Cardiac fibroblast (primary cell): Measurements from ENCODE around the gene PDZD2.
"Not testable (repeated sequence)": the region's sequence is repeated elsewhere in the genome, so short reads cannot be mapped to it uniquely, and the experiment has no call there.

Experiments
- DNase-seq, 2 donors: peaks; one replicate each; pipeline versions ENCODE4 v3.0.0 to v3.0.0-alpha.2; 2010; ENCODE audit warnings: low read depth in 2 of 2
- H3K4me3 ChIP-seq, 2 donors: replicated peaks in 1 of 2; 1 replicate in 1 of 2; 2 replicates in 1 of 2; pipeline ENCODE4 v1.5.1; 2011; ENCODE audit warnings: low read depth in 2 of 2, low read length in 2 of 2, mild to moderate bottlenecking in 2 of 2, moderate library complexity in 1 of 2
- TF ChIP-seq, protein P1 (sequence below): IDR thresholded peaks from one replicate; pipeline ENCODE4 v1.5.1; 2011; ENCODE audit warnings: low read depth, mild to moderate bottlenecking, low read length, inconsistent platforms

Gene PDZD2

DNA sequence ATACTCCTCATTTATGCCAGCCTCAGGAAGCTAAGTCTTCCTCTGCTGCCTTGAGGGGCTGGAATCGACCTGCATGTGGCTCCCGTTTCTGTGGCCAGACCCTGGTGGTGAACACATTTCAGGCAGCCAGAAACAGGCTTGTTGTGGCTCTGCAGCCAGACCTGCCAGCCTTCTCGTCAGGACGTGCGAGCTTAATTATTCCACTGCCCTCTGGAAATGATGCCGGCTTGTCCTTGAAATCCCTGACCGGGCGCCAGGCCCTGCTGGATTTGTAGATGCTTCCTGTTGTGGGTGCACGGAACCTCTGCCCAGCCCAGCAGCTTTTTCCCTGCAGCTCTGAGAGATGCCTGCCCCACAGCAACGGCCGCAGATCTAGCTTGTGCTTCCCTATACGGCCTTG, 41.6 kb downstream of the PDZD2 start:
- DNase-seq, result no peak
- TF ChIP-seq, protein P1, sequence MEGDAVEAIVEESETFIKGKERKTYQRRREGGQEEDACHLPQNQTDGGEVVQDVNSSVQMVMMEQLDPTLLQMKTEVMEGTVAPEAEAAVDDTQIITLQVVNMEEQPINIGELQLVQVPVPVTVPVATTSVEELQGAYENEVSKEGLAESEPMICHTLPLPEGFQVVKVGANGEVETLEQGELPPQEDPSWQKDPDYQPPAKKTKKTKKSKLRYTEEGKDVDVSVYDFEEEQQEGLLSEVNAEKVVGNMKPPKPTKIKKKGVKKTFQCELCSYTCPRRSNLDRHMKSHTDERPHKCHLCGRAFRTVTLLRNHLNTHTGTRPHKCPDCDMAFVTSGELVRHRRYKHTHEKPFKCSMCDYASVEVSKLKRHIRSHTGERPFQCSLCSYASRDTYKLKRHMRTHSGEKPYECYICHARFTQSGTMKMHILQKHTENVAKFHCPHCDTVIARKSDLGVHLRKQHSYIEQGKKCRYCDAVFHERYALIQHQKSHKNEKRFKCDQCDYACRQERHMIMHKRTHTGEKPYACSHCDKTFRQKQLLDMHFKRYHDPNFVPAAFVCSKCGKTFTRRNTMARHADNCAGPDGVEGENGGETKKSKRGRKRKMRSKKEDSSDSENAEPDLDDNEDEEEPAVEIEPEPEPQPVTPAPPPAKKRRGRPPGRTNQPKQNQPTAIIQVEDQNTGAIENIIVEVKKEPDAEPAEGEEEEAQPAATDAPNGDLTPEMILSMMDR, result no peak

DNA sequence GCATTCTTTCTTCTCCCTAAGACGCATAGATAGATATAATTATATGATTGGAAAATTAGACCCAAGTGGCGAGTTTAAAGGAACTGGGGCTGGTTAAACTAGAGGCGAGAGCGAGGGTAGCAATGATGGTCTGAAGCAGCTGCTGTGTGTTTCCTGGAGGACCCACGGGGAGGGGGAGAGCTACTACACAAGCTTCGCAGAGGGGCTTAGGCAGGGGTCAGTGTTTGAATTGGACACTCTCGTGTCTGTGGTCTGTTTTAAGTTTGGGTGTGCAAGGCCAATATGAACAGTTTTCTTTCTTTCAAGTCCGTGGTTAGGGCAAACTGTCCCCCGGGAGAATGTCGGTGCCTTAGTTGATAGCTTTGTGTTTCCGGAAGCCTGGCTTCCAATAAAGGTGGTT, 43.1 kb downstream of the PDZD2 start:
- DNase-seq, result no peak
- TF ChIP-seq, protein P1, result no peak
- H3K4me3 ChIP-seq, result no peak overlapping the region

More for the DNA sequence above, 41.6 kb downstream of the PDZD2 start:
- H3K4me3 ChIP-seq, result no peak overlapping the region

DNA sequence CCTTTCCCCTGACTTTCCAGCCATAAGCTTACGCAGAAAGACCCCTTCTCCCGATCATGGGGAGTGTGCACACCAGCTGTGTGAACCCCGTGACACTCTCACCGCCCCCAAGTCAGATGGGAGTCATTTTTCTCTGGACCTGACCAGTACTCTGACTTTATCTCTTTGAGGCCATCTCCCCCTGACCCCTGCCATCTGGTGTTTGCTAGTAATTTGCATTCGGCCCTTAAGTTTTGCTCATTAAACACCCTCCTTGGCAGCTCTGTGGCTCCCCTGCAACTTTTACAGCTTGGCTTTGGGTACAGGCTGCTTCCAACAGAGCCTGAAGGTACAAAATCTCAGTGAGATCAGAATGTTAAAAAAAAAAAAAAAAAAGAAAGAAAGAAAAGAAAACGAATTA, 43.9 kb downstream of the PDZD2 start:
- TF ChIP-seq, protein P1, result no peak
- no peak overlapping the region for H3K4me3 ChIP-seq
- no peak for DNase-seq

DNA sequence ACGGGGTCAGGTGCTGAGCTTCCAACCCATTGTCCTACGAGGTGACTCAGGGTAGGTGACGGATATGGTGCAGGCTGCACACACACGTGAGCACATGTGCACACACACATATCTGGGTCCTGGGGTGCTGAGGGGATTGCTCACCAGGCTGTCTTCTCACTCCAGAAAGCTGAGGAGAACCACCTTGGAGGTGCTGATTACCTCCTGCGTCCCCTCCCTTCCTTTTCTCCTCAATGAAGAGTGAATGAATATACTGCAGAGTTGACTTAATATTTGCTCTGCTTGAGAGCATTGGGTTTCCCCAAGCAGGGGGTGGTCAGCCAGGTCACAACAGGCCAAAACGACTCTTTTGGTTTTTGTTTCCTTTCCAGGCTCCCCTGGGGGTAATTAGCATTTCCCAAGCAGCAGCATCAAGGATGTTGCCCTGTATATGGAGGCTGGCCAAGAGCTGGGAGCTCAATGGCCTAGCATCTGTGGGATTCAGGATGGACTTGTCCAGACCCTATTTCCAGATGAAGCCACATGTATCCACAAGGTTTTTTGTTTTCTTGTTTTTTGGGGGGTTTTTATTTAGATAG, 49.7 kb downstream of the PDZD2 start:
- no peak for DNase-seq
- TF ChIP-seq, protein P1, result no peak

GRCh38 chr5:31691408-31691807, 52.5 kb downstream of the PDZD2 start:
- not testable (repeated sequence) for DNase-seq, H3K4me3 ChIP-seq

More for the DNA sequence above, 49.7 kb downstream of the PDZD2 start:
- no peak overlapping the region for H3K4me3 ChIP-seq

GRCh38 chr5:31692561-31693221, 53.8 kb downstream of the PDZD2 start:
- TF ChIP-seq, protein P1, result no peak
- no peak for DNase-seq
- H3K4me3 ChIP-seq, result no peak overlapping the region

GRCh38 chr5:31698673-31699072, 59.7 kb downstream of the PDZD2 start:
- DNase-seq, result no peak
- TF ChIP-seq, protein P1, result no peak
- H3K4me3 ChIP-seq, result no peak overlapping the region
